ENCODE data around the gene SAMD4B.
"Not testable (repeated sequence)": the region's sequence is repeated elsewhere in the genome, so short reads cannot be mapped to it uniquely, and the experiment has no call there.

SAMD4B gene

DNA sequence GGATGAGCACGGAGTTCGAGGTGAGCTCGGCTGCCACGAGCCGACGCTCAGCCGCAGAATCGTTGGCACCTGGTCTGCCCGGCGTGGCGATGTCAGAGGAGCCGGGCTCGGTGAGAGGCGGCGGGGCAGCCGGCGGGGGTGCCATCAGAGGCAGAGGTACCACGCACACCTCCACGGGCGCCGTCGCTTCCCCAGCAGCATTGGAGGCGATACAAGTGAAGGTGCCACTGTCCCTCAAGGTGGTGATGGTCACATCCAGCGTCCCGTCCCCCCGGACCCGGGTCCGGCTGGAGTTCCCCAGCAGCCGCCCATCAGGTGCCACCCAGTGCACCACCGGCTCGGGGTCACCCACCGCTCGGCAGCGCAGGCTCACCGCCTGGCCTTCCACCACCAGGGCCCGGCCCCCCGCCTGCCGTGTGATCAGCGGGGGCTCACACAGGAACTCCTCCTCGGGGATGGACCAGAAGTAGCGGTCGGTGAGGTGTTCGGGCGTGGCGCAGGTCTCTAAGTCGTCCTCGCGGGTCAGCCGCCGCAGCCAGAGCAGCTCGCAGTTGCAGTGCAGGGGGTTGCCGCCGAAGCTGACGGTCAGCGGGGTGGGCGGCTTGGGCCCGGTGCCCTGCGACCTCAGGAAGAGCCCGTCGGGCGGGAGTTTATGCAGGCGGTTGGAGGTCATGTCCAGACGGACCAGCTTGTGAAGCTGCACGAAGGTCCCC is 28.0 kb upstream of the SAMD4B start:
- DNase-seq, result no peak

DNA sequence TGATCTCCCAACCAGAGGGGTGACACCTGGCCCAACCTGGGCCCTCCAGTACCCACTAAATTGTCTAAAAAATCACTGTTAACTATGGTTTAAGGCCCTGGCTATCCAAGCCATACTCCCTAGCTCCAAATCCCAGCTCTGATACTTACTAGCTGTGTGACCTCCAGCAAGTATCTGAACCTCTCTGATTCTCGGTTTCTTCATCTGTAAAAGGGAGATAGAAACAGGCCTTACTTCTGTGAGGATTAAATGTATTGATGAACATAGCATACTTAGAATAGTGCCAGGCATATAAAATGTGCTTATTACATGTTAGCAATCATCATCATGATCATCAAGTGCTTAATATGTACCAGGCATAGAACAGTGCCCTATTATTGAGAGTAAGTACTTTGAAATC is 26.3 kb upstream of the SAMD4B start:
- no peak for DNase-seq

DNA sequence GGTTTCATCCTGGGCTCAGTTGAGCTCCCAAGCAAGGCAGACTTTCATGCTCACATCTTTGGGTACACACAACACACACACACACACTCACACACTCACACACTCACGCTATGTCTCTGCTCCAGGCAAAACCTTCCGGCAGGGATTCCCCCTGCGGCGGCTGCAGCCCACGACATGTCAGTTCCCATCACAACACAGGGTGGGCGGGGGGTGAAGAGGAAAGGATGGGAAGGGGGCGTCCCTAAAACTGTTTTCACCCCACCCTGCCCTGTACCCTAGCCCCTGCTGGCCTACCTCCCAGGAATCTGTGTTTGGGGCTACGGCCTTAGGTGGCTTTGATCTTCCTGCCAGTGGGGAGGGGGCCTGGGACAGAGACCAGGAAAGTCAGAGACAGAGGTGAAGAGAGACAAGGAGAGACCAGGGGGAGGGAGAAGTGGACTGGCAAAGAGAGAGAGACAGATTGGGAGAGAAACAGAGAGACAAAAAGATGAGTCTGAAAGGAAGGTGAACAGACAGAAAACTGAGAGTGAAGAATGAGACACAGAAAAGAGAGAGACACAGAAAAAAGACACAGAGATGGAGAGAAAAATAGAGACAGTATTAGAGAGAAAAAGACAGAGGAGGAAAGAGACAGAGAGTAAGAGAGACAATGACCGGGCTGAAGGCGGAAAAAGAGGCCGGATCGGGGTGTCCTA is 25.4 kb upstream of the SAMD4B start:
- DNase-seq, result no peak

DNA sequence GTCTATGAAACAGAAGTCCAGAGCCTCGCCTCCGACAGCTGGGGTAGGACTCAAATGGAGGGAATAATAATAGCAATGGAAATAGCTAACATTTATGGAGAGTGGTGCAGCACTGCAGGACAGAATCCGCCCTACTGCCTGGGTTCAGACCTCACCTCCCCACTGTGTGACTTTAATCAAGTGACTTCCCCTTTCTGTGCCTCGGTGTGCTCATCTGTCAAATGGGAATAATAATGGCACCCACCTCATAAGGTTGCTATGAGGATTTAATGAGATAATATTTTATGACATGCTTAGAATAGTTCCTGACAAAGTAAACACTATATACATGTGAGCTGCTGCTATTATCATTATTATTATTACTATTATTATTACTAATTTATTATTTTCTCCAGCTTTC is 24.7 kb upstream of the SAMD4B start:
- DNase-seq, result no peak

DNA sequence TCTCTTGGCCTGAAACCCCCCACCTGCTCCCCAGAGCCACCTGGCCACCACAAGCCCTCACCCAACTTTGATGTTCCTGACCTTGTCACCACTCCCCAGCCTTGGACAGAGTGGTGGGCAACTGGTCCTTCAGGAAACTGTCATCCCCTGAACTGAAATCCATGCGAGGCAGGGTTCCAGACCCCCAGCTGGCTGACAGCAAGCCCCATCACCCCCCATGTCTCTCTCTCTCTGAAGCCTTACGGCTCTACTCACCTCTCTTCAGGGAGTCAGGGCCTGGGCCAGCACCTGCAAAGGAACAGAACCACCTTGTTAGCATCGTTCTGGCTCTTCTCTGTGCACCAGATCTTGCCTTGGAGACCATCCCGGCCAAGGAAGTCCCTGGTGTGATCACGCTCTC is 24.1 kb upstream of the SAMD4B start:
- DNase-seq, result no peak

DNA sequence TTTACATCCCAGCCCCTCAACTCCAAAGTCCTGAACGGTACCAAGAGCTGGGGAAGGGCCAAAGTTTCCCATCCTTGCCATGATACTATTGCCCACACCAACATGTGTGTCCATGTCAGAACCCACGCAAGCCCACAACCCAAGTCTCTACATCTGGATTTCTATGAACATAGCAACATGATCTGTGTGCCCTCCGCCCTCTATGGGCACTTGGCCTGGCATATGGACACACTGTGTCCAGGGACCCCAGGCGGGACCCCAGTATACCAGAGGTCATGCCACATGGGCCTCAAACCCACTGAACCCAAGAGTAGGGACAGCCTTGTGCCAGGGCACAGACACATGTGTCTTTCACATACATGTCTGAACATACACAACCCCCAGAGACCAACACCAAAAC is 23.5 kb upstream of the SAMD4B start:
- DNase-seq, result no peak

DNA sequence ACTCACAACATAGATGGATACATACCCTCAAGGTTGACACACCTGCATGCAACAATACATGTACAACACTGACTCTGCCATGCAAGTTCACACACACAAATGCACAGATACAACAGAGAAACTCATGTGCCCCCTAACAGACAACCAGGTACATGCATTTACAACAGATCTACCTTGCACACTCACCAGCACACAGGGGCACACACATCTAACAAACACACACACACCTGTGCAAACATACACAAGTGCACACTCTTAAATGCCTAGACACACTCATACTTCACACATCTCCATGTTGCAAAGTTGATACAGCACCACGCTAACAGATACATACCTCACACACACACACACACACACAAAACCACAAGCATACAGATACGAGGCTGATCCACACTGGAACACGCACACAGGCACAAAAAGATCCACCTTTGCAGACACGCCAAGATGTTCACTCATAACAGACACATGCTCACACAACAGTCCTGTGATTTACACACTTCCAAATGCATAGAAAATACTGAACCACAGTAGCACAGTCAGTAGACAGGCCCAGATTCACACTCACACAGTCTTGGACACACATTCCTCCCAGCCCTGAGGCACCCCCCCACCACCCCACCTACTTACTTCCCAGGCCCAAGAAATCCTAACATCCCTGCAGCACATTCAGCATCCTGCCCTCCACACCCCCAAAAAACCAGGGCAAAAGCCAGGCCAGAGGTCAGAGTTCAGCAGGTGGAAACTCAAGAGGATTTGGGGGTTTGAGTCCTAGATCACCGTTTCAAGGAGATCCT is 22.9 kb upstream of the SAMD4B start:
- DNase-seq, result no peak

DNA sequence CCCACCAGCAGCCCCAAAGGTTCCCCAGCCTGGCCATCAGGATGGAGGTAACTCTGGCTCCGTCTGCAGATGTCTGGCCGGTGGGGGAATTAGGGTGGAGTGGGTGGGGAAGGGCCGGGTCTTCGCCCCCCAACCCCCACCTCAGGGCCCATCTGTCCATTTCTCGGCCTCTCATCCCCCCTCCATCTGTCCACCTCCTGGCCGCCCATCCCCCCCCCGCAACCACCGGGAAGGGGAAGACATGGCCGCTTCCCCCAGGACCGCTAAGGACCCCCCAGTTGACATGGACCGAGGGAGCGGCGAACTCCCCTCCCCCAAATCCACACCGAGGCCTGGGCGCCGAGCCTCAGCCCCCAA is 22.4 kb upstream of the SAMD4B start:
- no peak for DNase-seq

DNA sequence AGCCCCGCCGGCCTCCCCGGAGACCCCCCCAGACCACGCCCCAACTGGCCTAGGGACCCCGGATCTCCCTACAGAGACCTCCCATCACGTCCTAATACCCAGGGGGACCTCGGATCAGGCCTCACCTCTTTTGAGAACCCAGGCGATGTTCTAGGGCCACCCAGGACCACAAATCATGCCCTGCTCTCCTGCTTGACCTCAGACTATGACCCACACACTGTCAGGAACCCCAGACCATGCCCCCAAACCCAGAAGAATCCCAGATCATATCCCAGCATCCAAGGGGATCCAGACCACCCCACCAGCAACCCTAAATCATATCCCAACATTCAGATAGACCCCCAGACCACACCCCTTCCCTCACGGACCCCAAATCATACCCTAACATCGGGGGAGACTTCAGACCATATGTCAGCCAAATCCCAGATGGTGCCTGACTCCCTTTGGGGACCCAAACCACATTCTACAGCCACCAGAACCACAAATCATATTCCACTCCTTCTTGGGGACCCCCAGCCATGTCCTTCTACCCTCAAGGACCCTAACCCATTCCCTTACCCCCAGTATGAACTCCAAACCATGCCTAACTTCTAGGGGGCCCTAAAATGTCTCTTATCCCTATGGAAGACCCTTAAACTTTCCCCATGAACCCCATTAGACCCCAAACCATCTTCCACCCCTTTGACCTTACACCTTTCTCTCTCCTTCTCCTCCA is 20.9 kb upstream of the SAMD4B start:
- DNase-seq, result no peak

DNA sequence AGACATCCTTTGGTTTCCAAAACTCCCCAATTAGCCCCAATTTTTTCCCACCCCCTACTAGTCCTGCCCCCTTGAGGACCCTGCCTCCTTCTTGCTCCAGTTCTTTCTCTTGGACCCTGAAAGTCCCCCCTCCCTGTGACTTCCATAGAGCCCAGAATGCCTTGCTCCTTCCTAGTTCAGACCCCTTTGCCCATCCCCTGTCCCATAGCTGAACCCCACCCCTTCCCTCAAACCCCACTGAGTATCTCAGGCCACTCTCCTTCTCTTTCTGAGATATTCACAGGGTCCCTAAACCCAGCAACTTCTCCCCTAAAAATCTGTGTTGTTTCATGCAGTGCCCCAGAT is 20.4 kb upstream of the SAMD4B start:
- no peak for DNase-seq

DNA sequence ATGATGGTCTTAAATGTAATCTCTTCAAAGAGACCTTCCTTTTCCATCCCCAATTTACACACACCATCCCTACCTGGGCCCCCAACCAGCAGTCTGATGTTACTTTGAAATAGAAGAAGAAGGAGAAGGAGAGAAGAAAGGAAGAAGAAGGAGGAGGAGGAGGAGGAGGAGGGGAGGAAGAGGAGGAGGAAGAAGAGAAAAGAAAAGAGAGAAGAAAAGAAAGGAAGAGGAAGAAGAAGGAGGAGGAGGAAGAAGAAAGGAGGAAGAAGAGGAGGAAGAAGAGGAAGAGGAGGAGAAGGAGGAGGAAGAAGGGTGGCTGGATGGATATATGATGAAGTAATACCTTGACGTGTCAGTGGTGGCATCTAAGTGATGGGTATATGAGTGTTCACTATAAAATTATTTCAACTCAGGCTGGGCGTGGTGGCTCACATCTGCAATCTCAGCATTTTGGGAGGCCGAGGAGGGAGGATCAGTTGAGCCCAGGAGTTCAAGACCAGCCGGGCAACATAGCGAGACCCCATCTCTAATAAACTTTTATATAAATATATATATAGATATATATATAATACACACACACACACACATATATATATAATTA is 17.9 kb upstream of the SAMD4B start:
- DNase-seq, result no peak

DNA sequence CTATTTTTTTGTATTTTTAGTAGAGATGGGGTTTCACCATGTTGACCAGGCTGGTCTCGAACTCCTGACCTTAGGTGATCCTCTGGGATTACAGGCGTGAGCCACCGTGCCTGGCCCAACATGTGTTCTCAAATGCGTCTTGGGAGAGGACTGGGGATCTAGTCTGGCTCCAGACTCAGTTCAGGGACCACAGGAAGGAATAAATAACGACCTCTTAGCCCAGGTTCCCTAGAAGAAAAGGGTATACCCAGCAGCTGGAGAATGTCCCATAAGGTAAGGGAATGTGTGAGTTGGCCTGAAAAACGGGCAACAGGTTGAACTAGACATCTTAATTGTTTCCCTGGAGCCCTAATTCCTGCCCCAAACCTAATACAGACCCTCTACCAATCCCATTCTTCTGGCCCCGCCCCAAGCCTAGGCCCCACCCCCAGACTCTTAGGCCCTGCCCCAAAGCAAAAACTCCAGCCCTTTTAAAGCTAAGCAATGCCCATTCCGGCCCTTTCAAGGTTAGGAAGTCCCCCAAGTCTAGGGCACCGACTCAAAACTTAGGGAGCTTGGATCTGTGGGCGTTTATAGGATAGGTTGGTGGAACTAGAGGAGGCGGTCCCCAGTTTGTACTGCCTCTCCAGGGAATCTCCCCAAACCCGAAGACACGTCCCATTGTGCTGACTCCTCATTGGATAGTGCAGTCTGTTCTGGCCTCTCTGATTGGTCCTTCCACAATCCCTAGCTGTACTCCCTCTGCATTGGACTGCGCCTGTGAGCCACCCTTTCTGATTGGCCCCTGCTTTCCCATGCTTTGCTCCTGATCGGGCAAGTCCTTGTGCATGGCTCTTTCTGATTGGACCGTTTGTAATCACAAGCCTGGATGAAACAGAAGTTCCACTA is 16.2 kb upstream of the SAMD4B start:
- peak in 1 of 2 experiments; percentile 31 for DNase-seq

DNA sequence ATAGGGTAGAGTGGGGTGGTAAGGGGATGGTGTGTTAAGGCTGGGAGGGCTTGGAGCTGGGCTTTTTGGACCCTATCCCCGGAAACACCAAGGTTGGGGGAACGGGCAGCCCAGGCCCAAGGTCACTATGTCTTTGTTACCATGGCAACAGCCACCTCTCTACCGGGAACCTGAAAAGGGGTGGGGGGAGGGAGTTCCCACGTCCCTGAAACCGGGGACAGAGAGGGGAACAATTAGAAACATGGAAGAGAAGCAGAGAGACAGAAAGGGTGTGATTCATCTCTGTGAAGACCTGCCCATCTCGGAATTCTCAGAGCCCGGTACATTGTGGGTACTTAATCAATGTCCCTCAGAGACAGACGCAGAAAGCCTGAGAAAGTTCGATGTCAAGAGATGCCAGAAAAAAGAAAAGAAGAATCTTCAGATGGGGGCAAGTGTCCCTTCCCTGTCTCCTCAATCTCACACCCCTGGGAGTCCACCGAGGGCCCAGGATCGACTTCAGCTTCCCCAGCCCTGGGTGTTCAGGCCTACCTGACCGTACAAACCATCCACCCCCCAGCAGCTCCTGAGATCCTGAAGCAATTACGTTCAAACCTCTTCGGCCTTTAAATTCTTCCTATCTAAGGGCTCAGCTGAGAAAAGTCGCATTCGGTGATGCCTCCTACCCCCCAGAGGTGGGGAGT is 14.7 kb upstream of the SAMD4B start:
- DNase-seq, result no peak

DNA sequence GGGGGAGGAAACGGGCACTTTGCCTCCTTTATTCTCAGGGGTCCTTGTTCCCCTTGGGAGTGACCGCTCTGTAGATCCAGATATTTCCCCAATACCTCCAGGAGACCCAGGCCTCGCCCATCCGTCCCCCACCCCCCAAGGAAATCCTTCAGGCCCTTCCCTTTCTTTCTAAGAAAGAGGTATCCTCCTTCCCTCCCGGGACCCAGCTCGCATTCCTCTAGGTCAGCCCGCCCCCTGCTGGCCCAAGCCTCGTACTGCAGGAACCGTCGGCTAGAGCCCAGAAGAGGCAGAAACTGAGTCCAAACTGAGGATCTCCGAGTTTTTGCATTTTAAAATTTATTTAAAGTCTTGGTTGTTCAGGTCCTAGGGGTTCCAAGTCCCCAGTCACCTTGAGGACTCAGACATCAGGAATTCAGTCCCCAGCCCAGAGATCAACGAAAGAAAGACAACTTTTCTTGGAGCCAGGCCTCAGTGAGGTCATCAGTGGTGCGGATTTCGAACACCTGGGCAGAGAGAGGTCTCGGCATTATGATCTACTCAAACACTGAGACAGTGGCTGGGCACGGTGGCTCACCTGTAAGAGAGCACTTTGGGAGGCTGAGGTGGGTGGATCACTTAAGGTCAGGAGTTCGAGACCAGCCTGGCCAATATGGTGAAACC is 14.0 kb upstream of the SAMD4B start:
- peak; percentile 65 to 70 for DNase-seq

DNA sequence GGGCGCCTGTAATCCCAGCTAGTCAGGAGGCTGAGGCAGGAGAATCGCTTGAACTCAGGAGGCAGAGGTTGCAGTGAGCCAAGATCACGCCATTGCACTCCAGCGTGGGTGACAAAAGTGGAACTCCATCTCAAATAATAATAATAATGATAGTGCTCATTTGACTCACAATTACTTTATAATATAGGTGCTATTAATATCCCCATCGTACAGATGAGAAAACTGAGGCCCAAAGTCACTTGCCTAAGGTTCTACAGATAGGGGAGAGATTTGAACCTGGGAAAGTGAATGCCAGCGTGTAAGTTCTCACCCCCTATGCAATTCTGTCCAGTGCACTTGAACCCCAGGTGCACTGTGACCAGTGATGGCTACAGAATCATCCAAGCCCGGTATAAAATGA is 12.3 kb upstream of the SAMD4B start:
- DNase-seq, result no peak

DNA sequence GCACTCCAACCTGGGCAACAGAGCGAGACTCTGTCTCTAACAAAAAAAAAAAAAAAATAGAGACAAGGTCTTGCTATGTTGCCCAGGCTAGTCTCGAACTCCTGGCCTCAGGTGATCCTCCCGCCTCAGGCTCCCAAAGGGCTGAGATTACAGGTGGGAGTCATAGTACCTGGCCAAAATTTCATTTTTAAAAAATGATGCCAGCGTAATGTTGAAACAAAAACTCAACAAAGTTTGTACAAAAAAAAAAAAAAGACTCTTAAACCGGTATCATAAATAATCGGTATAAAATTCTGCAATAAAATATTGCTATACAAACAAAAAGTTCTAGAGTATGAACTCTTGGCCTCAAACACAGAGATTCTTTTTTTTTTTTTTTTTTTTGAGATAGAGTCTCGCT is 9.9 kb upstream of the SAMD4B start:
- no peak for DNase-seq

DNA sequence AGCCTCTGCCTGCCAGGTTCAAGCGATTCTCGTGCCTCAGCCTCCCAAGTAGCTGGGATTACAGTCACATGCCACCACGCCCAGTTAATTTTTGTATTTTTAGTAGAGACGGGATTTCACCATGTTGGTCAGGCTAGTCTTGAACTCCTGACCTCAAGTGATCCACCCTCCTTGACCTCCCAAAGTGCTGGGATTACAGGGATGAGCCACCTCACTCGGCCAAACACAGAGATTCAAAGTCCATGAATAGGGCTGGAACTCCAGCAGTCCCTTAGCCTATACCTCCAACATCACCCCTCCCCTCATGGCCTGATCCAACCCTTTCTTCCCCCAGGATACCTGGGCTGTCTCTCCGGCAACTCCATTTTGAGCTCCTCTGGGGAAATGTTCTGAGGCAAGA is 9.5 kb upstream of the SAMD4B start:
- DNase-seq, result not testable (repeated sequence)

DNA sequence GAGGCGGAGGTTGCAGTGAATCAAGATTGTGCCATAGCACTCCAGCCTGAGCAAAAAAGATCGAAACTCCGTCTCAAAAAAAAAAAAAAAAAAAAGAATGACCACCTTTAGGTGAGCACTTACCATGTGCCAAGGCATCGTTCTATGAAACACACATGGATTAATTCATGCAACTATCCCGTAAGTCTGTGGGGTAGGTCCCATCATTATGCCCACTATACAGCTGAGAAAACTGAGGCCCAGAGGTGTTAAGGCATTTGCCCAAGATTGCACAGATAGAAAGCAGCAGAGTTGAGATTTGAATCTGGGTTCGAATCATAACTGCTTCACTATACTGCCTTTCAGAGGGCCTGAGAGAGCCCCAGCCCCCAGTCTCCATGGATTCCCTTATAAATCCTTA is 8.7 kb upstream of the SAMD4B start:
- no peak for DNase-seq

DNA sequence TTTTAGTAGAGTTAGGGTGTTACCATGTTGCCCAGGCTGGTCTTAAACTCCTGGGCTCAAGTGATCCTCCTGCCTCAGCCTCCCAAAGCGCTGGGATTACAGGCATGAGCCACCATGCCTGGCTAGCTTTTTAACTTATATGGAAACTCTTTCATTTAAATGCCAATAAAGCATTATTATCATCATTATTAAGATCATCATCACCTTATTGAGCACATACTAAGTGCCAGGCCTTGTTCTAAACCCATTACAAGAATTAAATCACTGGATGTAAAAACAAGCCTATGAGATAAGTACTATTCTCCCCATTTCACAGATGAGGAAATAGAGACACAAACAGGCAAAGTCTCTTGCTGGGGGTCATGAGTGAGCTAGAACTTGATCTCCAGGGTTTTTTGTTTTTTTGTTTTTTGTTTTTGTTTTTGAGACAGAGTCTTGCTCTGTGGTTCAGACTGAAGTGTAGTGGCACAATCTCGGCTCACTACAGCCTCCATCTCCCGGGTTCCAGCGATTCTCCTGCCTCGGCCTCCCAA is 7.7 kb upstream of the SAMD4B start:
- no peak for DNase-seq

DNA sequence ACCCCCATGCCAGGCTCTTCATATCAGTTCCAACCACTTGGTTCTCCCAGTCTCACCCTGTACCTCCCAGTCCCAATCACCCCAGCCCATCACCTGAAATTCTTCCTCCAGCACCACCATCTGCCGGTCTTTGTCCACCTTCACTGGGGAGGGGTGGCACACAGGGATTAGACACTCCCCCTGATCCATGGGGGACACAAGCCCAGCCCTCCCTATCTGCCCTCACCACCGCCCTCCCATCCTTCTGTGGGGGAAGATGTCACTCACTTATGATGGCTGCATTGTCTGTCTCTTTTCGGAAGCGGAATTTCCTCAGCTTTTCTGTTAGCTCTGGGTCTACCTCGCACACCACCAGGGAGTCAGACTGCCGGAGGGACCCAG is 7.1 kb upstream of the SAMD4B start:
- peak; percentile 50 to 57 for DNase-seq

DNA sequence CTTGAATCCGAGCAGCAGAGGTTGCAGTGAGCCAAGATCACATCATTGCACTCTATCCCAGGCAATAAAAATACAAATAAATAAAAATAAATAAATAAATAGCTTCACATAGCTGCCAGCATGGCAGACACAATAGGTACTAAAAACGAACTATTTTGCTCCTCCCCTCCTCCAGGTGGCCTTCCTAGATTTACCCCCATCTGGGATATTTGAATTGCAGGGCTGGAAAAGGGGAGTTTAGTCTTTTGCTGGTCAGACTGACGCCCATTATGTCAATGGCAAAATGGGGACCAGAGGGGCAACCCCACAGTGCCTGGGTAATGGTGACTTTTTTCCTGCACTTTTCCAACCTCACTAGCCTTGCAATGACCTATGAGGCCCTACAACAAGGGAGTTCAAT is 5.7 kb upstream of the SAMD4B start:
- no peak for DNase-seq
